K562 (cell line): ENCODE measurements around the gene CISD2.

Experiments used
- TRIM28 ChIP-seq: fragments of 450-650 bp; IDR thresholded peaks from 2 replicates; pipeline ENCODE4 v1.6.1; 2017
- XRCC4 ChIP-seq: IDR thresholded peaks from one replicate; pipeline ENCODE4 v1.6.1; 2011; ENCODE audit not compliant: insufficient read depth, insufficient read length; ENCODE audit errors: extremely low read depth
- YY1 ChIP-seq, 3 experiments: IDR thresholded peaks; 2 replicates each; pipeline ENCODE4 v1.6.1; 2011; ENCODE audit warnings: low read length in 2 of 3, mild to moderate bottlenecking in 2 of 3, moderate library complexity in 2 of 3, borderline replicate concordance in 1 of 3, control low read depth in 1 of 3, low read depth in 1 of 3; ENCODE audit not compliant: insufficient read depth in 3 of 3, insufficient replicate concordance in 2 of 3, control insufficient read depth in 1 of 3, insufficient read length in 1 of 3; ENCODE audit errors: extremely low read depth in 1 of 3

DNA sequence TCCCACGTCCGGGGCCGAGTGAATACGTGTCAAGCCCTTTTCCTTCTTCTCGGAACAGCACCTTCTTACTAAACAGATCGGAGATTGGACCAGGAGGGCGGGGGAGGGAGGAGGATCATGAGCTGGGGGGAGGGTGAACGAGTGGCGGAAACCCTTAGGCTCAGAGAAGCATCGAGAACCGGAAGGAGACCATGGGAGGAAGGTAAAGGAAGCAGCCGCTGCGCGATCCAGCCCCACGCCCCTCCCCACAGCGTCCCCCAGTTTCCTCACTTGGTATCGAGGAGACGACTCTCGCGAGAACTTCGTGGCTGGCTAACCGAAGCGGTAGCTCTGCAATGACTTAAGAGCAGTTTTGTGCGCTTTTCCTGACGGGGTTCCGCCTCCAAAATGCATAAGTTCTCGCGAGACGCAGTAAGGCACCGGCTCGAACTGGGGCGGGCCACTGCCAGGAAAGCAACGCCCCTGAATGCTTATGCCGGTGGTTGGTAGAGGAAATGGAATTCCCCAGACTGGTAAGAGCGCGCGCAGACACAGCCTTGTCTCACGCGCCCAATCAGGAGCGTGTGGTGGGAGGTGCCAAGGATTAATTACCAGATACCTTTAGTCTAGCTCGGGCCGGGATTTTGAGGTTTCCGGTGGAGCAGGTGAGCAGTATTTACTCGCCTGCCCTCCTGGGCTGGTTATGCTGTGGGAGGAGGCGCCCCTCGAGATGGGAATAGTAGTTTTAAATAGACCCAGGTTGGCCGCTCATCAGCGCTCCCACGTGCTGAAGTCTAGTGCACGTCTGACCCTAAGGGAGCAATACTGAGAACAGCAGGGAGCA, 40.9 kb upstream of the CISD2 start:
- peak in 1 of 3 experiments; percentile 29 for TF ChIP-seq YY1 (IDR thresholded peaks at IDR 0.05; ENCODE audit: borderline replicate concordance in 1 of 3, control insufficient read depth in 1 of 3, extremely low read depth in 1 of 3, insufficient read depth in 3 of 3, insufficient read length in 1 of 3, insufficient replicate concordance in 2 of 3, low read depth in 1 of 3, low read length in 2 of 3)
- 0 out of 2 replicates have a peak, but pooled peaks have one; percentile 23 for TF ChIP-seq TRIM28
- no peak for TF ChIP-seq XRCC4
